BJ (cell line): ENCODE measurements around the gene GOLGA7B. TPM values are rescaled to one million over a fixed set of nuclear protein-coding genes. Genes with fewer than 3 reads are reported as not detected.

ENCODE experiments used
- CTCF ChIA-PET: fragments of 350-600 bp; formaldehyde crosslinking; extraction: SDS; loops from one replicate; lab custom pipeline; 2021; ENCODE audit warnings: antibody characterized with exemption, inconsistent platforms; lab: Yijun Ruan, JAX
- POLR2A ChIA-PET: fragments of 300-600 bp; sonication (Branson Sonifier 250); formaldehyde crosslinking; extraction: SDS; loops from one replicate; lab custom pipeline; 2021; ENCODE audit warnings: antibody characterized with exemption; lab: Charles Lee
- DNase-seq: peaks from one replicate; pipeline ENCODE4 v3.0.0-alpha.2; 2011; ENCODE audit warnings: low read depth
- H3K27me3 ChIP-seq: 2 replicates; pipeline ENCODE4 v1.6.0; 2011; ENCODE audit warnings: low read length; ENCODE audit not compliant: control insufficient read depth, insufficient read depth
- H3K36me3 ChIP-seq: 2 replicates; pipeline ENCODE4 v1.5.1; 2011; ENCODE audit warnings: low read length; ENCODE audit not compliant: control insufficient read depth, insufficient read depth
- H3K4me3 ChIP-seq: 2 replicates; pipeline ENCODE4 v1.5.1; 2011; ENCODE audit warnings: low read depth, mild to moderate bottlenecking, control low read depth, low read length
- CTCF ChIP-seq: IDR thresholded peaks from 2 replicates; pipeline ENCODE4 v1.5.1; 2011; ENCODE audit warnings: low read depth, mild to moderate bottlenecking, control low read depth, inconsistent platforms, low read length, moderate library complexity; ENCODE audit not compliant: insufficient read depth
- polyA plus RNA-seq: library from polyadenylated mRNA; depleted of rRNA; stranded (reverse); fragments of >200 nt; gene quantifications from 2 replicates; pipeline ENCODE4 v1.2.3, GENCODE V29; 2011

The GOLGA7B gene
- polyA plus RNA-seq, 1 experiment = 0.01 TPM

GRCh38 chr10:97850446-97850845 lies 803 bp downstream of the GOLGA7B start:
- H3K4me3 ChIP-seq = no peak overlapping the region
- POLR2A ChIA-PET = no interaction called here
- H3K27me3 ChIP-seq = peaks cover 13% of the 10 kb centered on the region
- no peak for DNase-seq
- no peaks in the 10 kb centered on the region for H3K36me3 ChIP-seq
- no peak for TF ChIP-seq CTCF
- CTCF ChIA-PET = interaction anchor here (2.3 kb wide), 1 partner anchor 19 kb away, joined by 7 read pairs; no protein-coding TSS in a partner anchor

- TF ChIP-seq CTCF = no peak
- Histone ChIP-seq H3K4me3 (no peak overlapping the region), H3K36me3 (no peaks in the 10 kb centered on the region), H3K27me3 (peaks cover 13% of the 10 kb centered on the region)
- ChIA-PET POLR2A (no interaction called here), CTCF (interaction anchor here (0.9 kb wide), 1 partner anchor 59 kb away, joined by 3 read pairs; no protein-coding TSS in a partner anchor)
- DNase-seq = no peak
Observed at GRCh38 chr10:97851341-97852001, 1.8 kb downstream of the GOLGA7B start.

DNA sequence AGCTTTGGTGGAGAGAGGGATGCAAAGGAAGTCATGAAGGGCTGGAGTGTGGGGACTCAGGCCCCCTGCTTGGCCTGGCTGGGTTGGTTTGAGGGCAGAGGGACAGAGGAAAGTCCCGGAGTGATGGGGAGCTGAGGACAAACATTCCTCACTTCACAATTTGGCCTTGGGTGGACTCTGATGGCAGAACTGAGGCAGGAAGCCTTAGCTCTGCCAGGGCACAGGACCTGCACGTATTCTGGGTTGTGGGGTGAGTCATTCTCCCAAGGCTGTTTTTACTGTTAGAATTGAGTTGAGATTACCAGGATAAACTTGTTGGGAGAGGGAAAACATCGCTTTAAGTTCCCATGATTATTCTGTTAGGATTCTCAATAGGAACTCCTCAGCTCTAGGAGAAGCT lies 2.6 kb downstream of the GOLGA7B start:
- POLR2A ChIA-PET = no interaction called here
- CTCF ChIA-PET = interaction anchor here (0.7 kb wide), 1 partner anchor 17 kb away, joined by 3 read pairs; no protein-coding TSS in a partner anchor
- H3K36me3 ChIP-seq = no peaks in the 10 kb centered on the region
- H3K27me3 ChIP-seq = peaks cover 10% of the 10 kb centered on the region
- no peak overlapping the region for H3K4me3 ChIP-seq
- TF ChIP-seq CTCF = no peak
- no peak for DNase-seq

DNA sequence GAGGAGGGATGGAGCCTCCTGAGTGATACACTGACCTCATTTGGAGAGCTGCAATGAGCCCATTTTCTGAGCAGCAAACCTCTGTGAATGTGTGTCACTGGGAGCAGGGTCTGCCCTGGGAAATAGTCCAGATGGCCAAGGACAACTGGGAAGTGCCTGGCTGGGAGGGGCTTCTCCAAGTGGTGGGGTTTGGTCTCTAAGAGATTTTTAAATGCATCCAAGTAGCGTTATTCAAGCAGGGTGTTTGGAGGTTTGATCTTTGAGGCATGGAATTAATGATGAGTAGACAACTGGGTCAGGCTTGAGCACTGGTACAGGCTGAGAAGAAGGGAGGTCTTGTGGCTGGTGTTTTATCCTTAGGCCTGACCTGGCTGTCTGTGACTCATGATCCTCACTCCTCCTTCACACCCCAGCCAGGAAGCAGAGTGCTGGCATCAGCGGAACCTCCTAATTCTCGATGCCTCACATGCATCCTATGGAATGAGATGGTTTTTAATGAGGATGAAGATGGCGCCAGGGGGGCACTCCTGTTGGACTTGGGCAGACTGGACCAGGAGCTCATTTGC lies 3.3 kb downstream of the GOLGA7B start:
- DNase-seq = no peak
- no peak overlapping the region for H3K4me3 ChIP-seq
- no peaks in the 10 kb centered on the region for H3K36me3 ChIP-seq
- no peak for TF ChIP-seq CTCF
- peaks cover 10% of the 10 kb centered on the region for H3K27me3 ChIP-seq
- ChIA-PET CTCF (no interaction called here), POLR2A (no interaction called here)

DNA sequence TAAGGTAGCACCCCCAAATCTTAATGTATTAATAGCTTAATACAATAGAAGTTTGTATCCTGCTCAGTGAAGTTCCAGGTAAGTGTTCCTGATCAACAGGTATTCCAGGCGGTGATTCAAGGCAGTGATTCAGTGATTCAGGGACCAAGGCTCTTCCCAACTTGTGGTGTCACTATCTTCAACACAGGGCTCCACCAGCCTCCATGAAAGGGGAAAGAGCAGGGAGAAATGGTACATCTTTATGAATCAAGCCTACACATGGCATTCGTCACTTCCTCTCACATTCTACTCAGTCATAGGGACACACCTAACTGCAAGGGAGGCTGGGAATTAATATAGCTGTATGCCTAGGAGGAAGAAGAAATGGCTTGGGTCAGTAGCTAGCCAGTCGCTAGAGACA lies 5.1 kb downstream of the GOLGA7B start:
- POLR2A ChIA-PET = no interaction called here
- no peak for DNase-seq
- TF ChIP-seq CTCF = no peak
- CTCF ChIA-PET = no interaction called here
- H3K27me3 ChIP-seq = peaks cover 12% of the 10 kb centered on the region
- no peak overlapping the region for H3K4me3 ChIP-seq
- no peaks in the 10 kb centered on the region for H3K36me3 ChIP-seq
